NT2/D1 (cell line): ENCODE results near the gene NSD2.

ENCODE experiments used
- DNase-seq: peaks from one replicate; pipeline ENCODE4 v3.0.0-alpha.2; 2011; ENCODE audit warnings: low read depth, low spot score
- H3K27me3 ChIP-seq: 2 replicates; pipeline ENCODE4 v1.6.0; 2011; ENCODE audit warnings: mild to moderate bottlenecking; ENCODE audit not compliant: insufficient read length, insufficient read depth
- H3K36me3 ChIP-seq: 2 replicates; pipeline ENCODE4 v1.6.1; 2011; ENCODE audit warnings: mild to moderate bottlenecking, low read length, mixed read lengths; ENCODE audit not compliant: insufficient read depth, insufficient read length
- H3K4me1 ChIP-seq: 2 replicates; pipeline ENCODE4 v1.5.1; 2011; ENCODE audit not compliant: insufficient read depth, insufficient read length
- H3K4me3 ChIP-seq: 2 replicates; pipeline ENCODE4 v1.5.1; 2011; ENCODE audit warnings: low read depth; ENCODE audit not compliant: insufficient read length
- H3K9ac ChIP-seq: 2 replicates; pipeline ENCODE4 v1.6.0; 2011; ENCODE audit warnings: low read depth; ENCODE audit not compliant: insufficient read length
- H3K9me3 ChIP-seq: 2 replicates; pipeline ENCODE4 v1.5.1; 2011; ENCODE audit warnings: mild to moderate bottlenecking, low read length; ENCODE audit not compliant: insufficient read depth
- SUZ12 ChIP-seq: IDR thresholded peaks from 2 replicates; pipeline ENCODE4 v1.6.1; 2011; ENCODE audit not compliant: insufficient read length, insufficient read depth; ENCODE audit errors: extremely low read depth
- YY1 ChIP-seq: IDR thresholded peaks from 2 replicates; pipeline ENCODE4 v1.6.1; 2011; ENCODE audit not compliant: insufficient read length, insufficient read depth
- ZNF274 ChIP-seq: IDR thresholded peaks from 2 replicates; pipeline ENCODE4 v1.6.1; 2011; ENCODE audit warnings: mild to moderate bottlenecking, low read depth, low read length

NSD2 gene

GRCh38 chr4:1879485-1879884 lies 8.3 kb downstream of the NSD2 start:
- peaks cover 14% of the 10 kb centered on the region for H3K4me1 ChIP-seq
- H3K9me3 ChIP-seq, result no peaks in the 10 kb centered on the region
- no peaks in the 10 kb centered on the region for H3K27me3 ChIP-seq
- H3K4me3 ChIP-seq, result no peak overlapping the region
- H3K36me3 ChIP-seq, result peaks cover 12% of the 10 kb centered on the region
- DNase-seq, result no peak
- TF ChIP-seq SUZ12 (no peak), YY1 (no peak), ZNF274 (no peak)
- H3K9ac ChIP-seq, result no peak overlapping the region

GRCh38 chr4:1880332-1880731 lies 9.1 kb downstream of the NSD2 start:
- H3K27me3 ChIP-seq, result no peaks in the 10 kb centered on the region
- TF ChIP-seq ZNF274 (no peak), SUZ12 (no peak), YY1 (no peak)
- no peak for DNase-seq

GRCh38 chr4:1882850-1883271 lies 11.7 kb downstream of the NSD2 start:
- no peaks in the 10 kb centered on the region for H3K27me3 ChIP-seq
- no peak for TF ChIP-seq YY1
- DNase-seq, result no peak
- no peak overlapping the region for H3K4me3 ChIP-seq
- peaks cover 8% of the 10 kb centered on the region for H3K4me1 ChIP-seq
- peaks cover 9% of the 10 kb centered on the region for H3K36me3 ChIP-seq
- H3K9me3 ChIP-seq, result no peaks in the 10 kb centered on the region
- no peak overlapping the region for H3K9ac ChIP-seq

More at GRCh38 chr4:1880332-1880731, 9.1 kb downstream of the NSD2 start:
- no peak overlapping the region for H3K9ac ChIP-seq
- H3K4me1 ChIP-seq, result peaks cover 14% of the 10 kb centered on the region
- H3K4me3 ChIP-seq, result no peak overlapping the region
- H3K9me3 ChIP-seq, result no peaks in the 10 kb centered on the region
- peaks cover 12% of the 10 kb centered on the region for H3K36me3 ChIP-seq

- TF ChIP-seq ZNF274 (no peak), YY1 (no peak), SUZ12 (no peak)
- Histone ChIP-seq H3K36me3 (peaks cover 9% of the 10 kb centered on the region), H3K9me3 (no peaks in the 10 kb centered on the region), H3K27me3 (no peaks in the 10 kb centered on the region), H3K4me3 (no peak overlapping the region), H3K9ac (no peak overlapping the region), H3K4me1 (peaks cover 7% of the 10 kb centered on the region)
- no peak for DNase-seq
Measured at GRCh38 chr4:1883583-1883982, 12.4 kb downstream of the NSD2 start.

- H3K27me3 ChIP-seq, result no peaks in the 10 kb centered on the region
- H3K9me3 ChIP-seq, result no peaks in the 10 kb centered on the region; the same call in 1 of the 2 replicates
- no peak for TF ChIP-seq YY1
- no peak for TF ChIP-seq ZNF274
- no peak for TF ChIP-seq SUZ12
- peaks cover 8% of the 10 kb centered on the region for H3K36me3 ChIP-seq
- DNase-seq, result no peak
- no peak overlapping the region for H3K4me3 ChIP-seq
- H3K9ac ChIP-seq, result no peak overlapping the region
- no peaks in the 10 kb centered on the region for H3K4me1 ChIP-seq
Measured at GRCh38 chr4:1885414-1885813, 14.2 kb downstream of the NSD2 start.

GRCh38 chr4:1887052-1887451 lies 15.9 kb downstream of the NSD2 start:
- no peak overlapping the region for H3K9ac ChIP-seq

GRCh38 chr4:1890979-1891570 lies 19.9 kb downstream of the NSD2 start:
- no peaks in the 10 kb centered on the region for H3K4me1 ChIP-seq
- no peak overlapping the region for H3K9ac ChIP-seq
- no peak for DNase-seq
- H3K27me3 ChIP-seq, result no peaks in the 10 kb centered on the region
- TF ChIP-seq SUZ12 (no peak), YY1 (no peak), ZNF274 (no peak)
- no peaks in the 10 kb centered on the region; the same call in 1 of the 2 replicates for H3K9me3 ChIP-seq
- H3K4me3 ChIP-seq, result no peak overlapping the region
- H3K36me3 ChIP-seq, result peaks cover 26% of the 10 kb centered on the region

More at GRCh38 chr4:1887052-1887451, 15.9 kb downstream of the NSD2 start:
- peaks cover 10% of the 10 kb centered on the region for H3K36me3 ChIP-seq
- no peak overlapping the region for H3K4me3 ChIP-seq
- H3K4me1 ChIP-seq, result no peaks in the 10 kb centered on the region
- no peaks in the 10 kb centered on the region; the same call in 1 of the 2 replicates for H3K9me3 ChIP-seq
- TF ChIP-seq YY1 (no peak), ZNF274 (no peak), SUZ12 (no peak)
- DNase-seq, result no peak
- no peaks in the 10 kb centered on the region for H3K27me3 ChIP-seq
